Activated CD8-positive, alpha-beta T cell treated with anti-CD3 and anti-CD28 coated beads for 36 hours (primary cell): ENCODE measurements around the gene ITIH1. TPM values are rescaled to one million over a fixed set of nuclear protein-coding genes. Genes with fewer than 3 reads are reported as not detected.

Source experiments
- ATAC-seq: fragments of 200-7000 bp; cut with Tn5 transposase; one replicate; pipeline ENCODE4 v1.10.0; 2021; ENCODE audit warnings: mild to moderate bottlenecking, moderate library complexity
- CTCF ChIA-PET: fragments of 350-600 bp; sonication (Branson Sonifier 250); formaldehyde crosslinking; loops from one replicate; lab custom pipeline; 2021; ENCODE audit warnings: antibody characterized with exemption; lab: Charles Lee
- POLR2A ChIA-PET: fragments of 350-600 bp; sonication (Branson Sonifier 250); formaldehyde crosslinking; loops from one replicate; lab custom pipeline; 2021; ENCODE audit warnings: antibody characterized with exemption; lab: Charles Lee
- DNase-seq: peaks from one replicate; pipeline ENCODE4 v3.0.0-alpha.2; 2020
- H3K27ac Mint-ChIP-seq: one replicate; pipeline ENCODE4 v1.8.0; 2021; ENCODE audit warnings: mild to moderate bottlenecking, mixed read lengths
- H3K27me3 Mint-ChIP-seq: one replicate; pipeline ENCODE4 v1.8.0; 2021; ENCODE audit warnings: mixed read lengths
- H3K36me3 Mint-ChIP-seq: one replicate; pipeline ENCODE4 v1.8.0; 2021; ENCODE audit warnings: low read depth, mixed read lengths
- H3K4me1 Mint-ChIP-seq: one replicate; pipeline ENCODE4 v1.8.0; 2021; ENCODE audit warnings: low read depth, mixed read lengths
- H3K4me3 Mint-ChIP-seq: one replicate; pipeline ENCODE4 v1.8.0; 2021; ENCODE audit warnings: mild to moderate bottlenecking, moderate library complexity, mixed read lengths
- H3K9me3 Mint-ChIP-seq: one replicate; pipeline ENCODE4 v1.8.0; 2021; ENCODE audit warnings: mixed read lengths
- CTCF ChIP-seq: fragments of 200-600 bp; IDR thresholded peaks from one replicate; pipeline ENCODE4 v1.8.0; 2022; ENCODE audit warnings: antibody characterized with exemption, mild to moderate bottlenecking
- intact Hi-C: fragments of 100-400 bp; cut with micrococcal nuclease; formaldehyde crosslinking; loops from one replicate; pipeline ENCODE4 v1.10.0; 2022
- total RNA-seq, 2 experiments: library from RNA; stranded (reverse); gene quantifications; one replicate each; pipeline ENCODE4 v1.2.3, GENCODE V29; 2021

ITIH1 gene
- total RNA-seq, 2 experiments from 2014 or later: not detected

DNA sequence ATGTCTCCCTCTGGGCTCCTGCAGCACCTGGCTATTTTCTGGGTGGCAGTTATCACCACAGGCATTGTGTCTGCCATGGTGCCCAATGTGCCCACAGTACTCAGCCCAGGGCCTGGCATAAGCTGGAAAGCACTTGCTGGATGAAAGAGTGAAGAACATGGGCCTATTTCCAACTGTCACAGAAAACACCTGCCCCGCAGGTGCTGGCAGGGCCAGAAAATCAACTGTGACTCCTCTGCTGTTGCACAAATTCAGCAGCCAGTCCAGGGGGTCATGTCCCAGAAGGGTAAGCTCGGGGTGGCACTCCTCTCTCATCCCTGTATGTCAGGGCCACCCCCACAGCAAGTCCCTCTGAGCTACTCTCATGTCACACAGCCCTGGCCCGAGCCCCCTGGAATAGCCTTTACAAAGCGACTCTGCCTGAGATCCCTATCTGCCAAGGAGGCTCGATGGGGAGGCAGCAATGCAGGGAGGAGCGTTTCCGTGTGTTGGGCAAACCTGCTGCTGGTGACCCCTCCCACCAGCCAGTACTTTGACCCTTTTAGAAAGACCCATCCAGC is 34.1 kb downstream of the ITIH1 start:
- CTCF ChIA-PET: interaction anchor here (1.0 to 1.5 kb wide), 4 partner anchors 9 to 13 kb away, joined by 3 to 6 read pairs (median 4); no protein-coding TSS in a partner anchor
- no peak for TF ChIP-seq CTCF
- intact Hi-C loops: no loop called here
- no peak for DNase-seq
- no peaks in the 10 kb centered on the region for H3K9me3 Mint-ChIP-seq
- no peak overlapping the region for H3K27ac Mint-ChIP-seq
- POLR2A ChIA-PET: interaction anchor here (0.9 kb wide), 1 partner anchor 41 kb away, joined by 3 read pairs; the partner anchor contains the start of gene NEK4
- H3K4me3 Mint-ChIP-seq: no peak overlapping the region
- no peaks in the 10 kb centered on the region for H3K36me3 Mint-ChIP-seq
- ATAC-seq: no peak
- no peaks in the 10 kb centered on the region for H3K4me1 Mint-ChIP-seq
- H3K27me3 Mint-ChIP-seq: no peaks in the 10 kb centered on the region

GRCh38 chr3:52813810-52814209 is 36.4 kb downstream of the ITIH1 start:
- DNase-seq (no peak), ATAC-seq (no peak)
- Mint-ChIP-seq H3K27ac (no peak overlapping the region), H3K27me3 (no peaks in the 10 kb centered on the region), H3K4me3 (no peak overlapping the region), H3K9me3 (no peaks in the 10 kb centered on the region), H3K4me1 (no peaks in the 10 kb centered on the region), H3K36me3 (no peaks in the 10 kb centered on the region)
- TF ChIP-seq CTCF: no peak
- intact Hi-C loops: no loop called here
- ChIA-PET CTCF (no interaction called here), POLR2A (interaction anchor here (0.8 kb wide), 1 partner anchor 18 kb away, joined by 4 read pairs; no protein-coding TSS in a partner anchor)

- Mint-ChIP-seq H3K27ac (no peak overlapping the region), H3K36me3 (no peaks in the 10 kb centered on the region), H3K27me3 (no peaks in the 10 kb centered on the region), H3K4me1 (no peaks in the 10 kb centered on the region), H3K4me3 (no peak overlapping the region), H3K9me3 (no peaks in the 10 kb centered on the region)
- ATAC-seq (no peak), DNase-seq (no peak)
- intact Hi-C loops: no loop called here
- TF ChIP-seq CTCF: no peak
- CTCF ChIA-PET: interaction anchor here (0.8 to 1.1 kb wide), 2 partner anchors 18 to 30 kb away, joined by 3 read pairs; no protein-coding TSS in a partner anchor
- POLR2A ChIA-PET: no interaction called here
Measured at GRCh38 chr3:52816199-52816598, 38.8 kb downstream of the ITIH1 start.

- H3K27ac Mint-ChIP-seq: no peak overlapping the region
- no peaks in the 10 kb centered on the region for H3K36me3 Mint-ChIP-seq
- no peak for TF ChIP-seq CTCF
- POLR2A ChIA-PET: no interaction called here
- no peaks in the 10 kb centered on the region for H3K9me3 Mint-ChIP-seq
- H3K4me3 Mint-ChIP-seq: no peak overlapping the region
- H3K4me1 Mint-ChIP-seq: no peaks in the 10 kb centered on the region
- no peak for DNase-seq
- H3K27me3 Mint-ChIP-seq: no peaks in the 10 kb centered on the region
- intact Hi-C loops: no loop called here
- CTCF ChIA-PET: interaction anchor here (0.8 to 1.1 kb wide), 3 partner anchors 18 to 29 kb away, joined by 3 to 4 read pairs (median 3); partner anchors contain the start of gene ITIH3
- no peak for ATAC-seq
Measured at GRCh38 chr3:52816654-52817053, 39.3 kb downstream of the ITIH1 start.

DNA sequence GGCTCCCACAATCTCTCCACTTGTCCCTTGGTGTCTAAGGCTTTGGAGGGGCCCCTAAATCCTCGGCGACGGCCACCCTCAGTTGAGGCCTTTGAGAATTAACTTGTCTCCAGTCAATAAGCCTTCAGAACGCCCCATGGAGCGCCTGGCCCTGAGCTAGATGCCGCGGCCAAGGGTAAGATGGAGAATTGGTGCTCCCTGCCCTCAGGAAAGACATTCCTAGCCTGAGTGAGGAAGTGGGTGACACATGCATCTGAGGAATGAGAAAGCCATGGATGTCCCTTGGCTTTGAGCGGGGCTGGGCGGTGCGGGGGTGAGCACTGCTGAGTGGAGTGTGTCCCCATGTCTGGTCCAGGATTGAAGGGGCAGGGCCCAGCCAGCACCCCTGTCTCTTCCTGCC is 39.8 kb downstream of the ITIH1 start:
- intact Hi-C loops: no loop called here
- DNase-seq (no peak), ATAC-seq (no peak)
- Mint-ChIP-seq H3K4me1 (no peaks in the 10 kb centered on the region), H3K27me3 (no peaks in the 10 kb centered on the region), H3K27ac (no peak overlapping the region), H3K36me3 (no peaks in the 10 kb centered on the region), H3K9me3 (no peaks in the 10 kb centered on the region), H3K4me3 (no peak overlapping the region)
- CTCF ChIA-PET: interaction anchor here (0.8 to 1.1 kb wide), 2 partner anchors 22 to 29 kb away, joined by 3 to 4 read pairs; partner anchors contain the start of gene ITIH3
- TF ChIP-seq CTCF: no peak
- POLR2A ChIA-PET: no interaction called here
